GM12878 (cell line): Measurements from ENCODE around the gene DONSON. TPM values are rescaled to one million over a fixed set of nuclear protein-coding genes. Genes with fewer than 3 reads are reported as not detected.

Source experiments
- ATAC-seq: fragments of 200-7000 bp; cut with Tn5 transposase; 3 replicates; pipeline ENCODE4 v1.9.1; 2020; ENCODE audit warnings: mild to moderate bottlenecking, moderate library complexity
- BruUV-seq: library from RNA; stranded (reverse); fragments of 400-500 nt; replicated peaks from 2 replicates; lab custom pipeline; 2021; lab: Mats Ljungman, UMichigan
- CTCF ChIA-PET: fragments of 300-600 bp; sonication (Branson Sonifier 250); formaldehyde crosslinking; extraction: SDS; loops from one replicate; lab custom pipeline; 2021; ENCODE audit warnings: inconsistent platforms; lab: Yijun Ruan, JAX
- POLR2A ChIA-PET: fragments of 350-600 bp; formaldehyde crosslinking; extraction: SDS; loops from one replicate; lab custom pipeline; 2021; ENCODE audit warnings: inconsistent platforms; lab: Charles Lee
- RAD21 ChIA-PET: fragments of 300-600 bp; sonication (Branson Sonifier 250); formaldehyde crosslinking; loops from one replicate; lab custom pipeline; 2023; ENCODE audit warnings: antibody characterized with exemption; ENCODE audit not compliant: unreplicated experiment; lab: Charles Lee
- SMC1A ChIA-PET: fragments of 300-600 bp; sonication (Branson Sonifier 250); formaldehyde crosslinking; loops from one replicate; lab custom pipeline; 2023; ENCODE audit not compliant: unreplicated experiment, uncharacterized antibody; lab: Charles Lee
- DNase-seq: peaks from one replicate; pipeline ENCODE4 v3.0.0-alpha.2; 2011; ENCODE audit warnings: low read depth, low spot score
- FAIRE-seq: peaks from 3 replicates; lab custom pipeline; 2011; peaks lifted over from hg19 to GRCh38; lab: Jason Lieb, UNC
- H2AFZ ChIP-seq: 2 replicates; pipeline ENCODE4 v1.6.0; 2011; ENCODE audit warnings: low read depth, low read length, control low read depth; ENCODE audit not compliant: control insufficient read depth
- H3K27ac ChIP-seq: 2 replicates; pipeline ENCODE4 v1.5.1; 2011; ENCODE audit warnings: control low read depth; ENCODE audit not compliant: control insufficient read depth, insufficient read depth
- H3K27me3 ChIP-seq, 2 experiments: replicated peaks in 1 of 2; 2 replicates each; pipeline versions ENCODE4 v1.6.0 to v1.6.1; 2011; ENCODE audit warnings: low read length in 1 of 2; ENCODE audit not compliant: control insufficient read depth in 2 of 2, insufficient read depth in 2 of 2
- H3K36me3 ChIP-seq, 2 experiments: 2 replicates each; pipeline ENCODE4 v1.5.1; 2011; ENCODE audit warnings: low read length in 1 of 2; ENCODE audit not compliant: control insufficient read depth in 2 of 2, insufficient read depth in 2 of 2
- H3K4me1 ChIP-seq: 2 replicates; pipeline ENCODE4 v1.6.1; 2011; ENCODE audit warnings: mild to moderate bottlenecking, low read length, moderate library complexity, mixed read lengths; ENCODE audit not compliant: control insufficient read depth, insufficient read depth
- H3K4me2 ChIP-seq: 2 replicates; pipeline ENCODE4 v1.6.0; 2011; ENCODE audit warnings: control low read depth; ENCODE audit not compliant: control insufficient read depth, insufficient read depth
- H3K4me3 ChIP-seq: fragments of 200-600 bp; sonication (generic); 2 replicates; pipeline ENCODE4 v1.5.1; 2016
- H3K79me2 ChIP-seq: 2 replicates; pipeline ENCODE4 v1.6.0; 2011; ENCODE audit warnings: low read length; ENCODE audit not compliant: control insufficient read depth, insufficient read depth
- H3K9ac ChIP-seq: 2 replicates; pipeline ENCODE4 v1.8.0; 2011; ENCODE audit warnings: low read length, control low read depth, mixed read lengths; ENCODE audit not compliant: control insufficient read depth, insufficient read depth
- H3K9me3 ChIP-seq: replicated peaks from 3 replicates; pipeline ENCODE4 v1.5.1; 2011; ENCODE audit warnings: mild to moderate bottlenecking, low read length; ENCODE audit not compliant: control insufficient read depth, insufficient read depth
- H4K20me1 ChIP-seq: 2 replicates; pipeline ENCODE4 v1.6.0; 2011; ENCODE audit not compliant: control insufficient read depth, insufficient read depth
- DPF2 ChIP-seq: fragments of 450-650 bp; IDR thresholded peaks from 2 replicates; pipeline ENCODE4 v1.6.1; 2017; ENCODE audit warnings: mild to moderate bottlenecking
- RFX5 ChIP-seq: IDR thresholded peaks from 2 replicates; pipeline ENCODE4 v1.6.1; 2011; ENCODE audit warnings: low read depth, low read length, improper control_type of control experiment
- YBX1 ChIP-seq: fragments of 450-650 bp; IDR thresholded peaks from 2 replicates; pipeline ENCODE4 v1.6.1; 2016; ENCODE audit warnings: antibody characterized with exemption
- ZNF24 ChIP-seq: fragments of 450-650 bp; IDR thresholded peaks from 2 replicates; pipeline ENCODE4 v1.6.1; 2017; ENCODE audit warnings: antibody characterized with exemption, mild to moderate bottlenecking
- WGBS: methylation state at CpG from one replicate; pipeline ENCODE4 v1.1.6; 2016; ENCODE audit warnings: low lambda C conversion rate; ENCODE audit not compliant: insufficient replicate concordance, insufficient coverage; ENCODE audit errors: missing lambda C conversion rate; 5-methylcytosine and 5-hydroxymethylcytosine counted together
- in situ Hi-C: fragments of 300-500 bp; cut with MboI; formaldehyde crosslinking; loops from 9 replicates; pipeline ENCODE4 v1.14.3; 2018; ENCODE audit warnings: mixed read lengths
- intact Hi-C: fragments of 100-400 bp; cut with micrococcal nuclease; formaldehyde crosslinking; loops from one replicate; pipeline ENCODE4 v1.14.2; 2022; ENCODE audit not compliant: unreplicated experiment
- polyA plus RNA-seq, 11 experiments: library from polyadenylated mRNA; depleted of rRNA in 4 of 11; unstranded in 6 of 11; stranded (reverse) in 5 of 11; fragments of >200 nt; fragmentation: Nextera tagmentation in 4 of 11; fragmentation: Illumina TruSeq in 1 of 11; extraction: Ambion mirVana in 4 of 11; extraction: Trizol in 1 of 11; gene quantifications; 1 replicate in 1 of 11; 2 replicates in 10 of 11; pipeline versions ENCODE4 v1.2.1 to v1.2.3, GENCODE V29; 2011 to 2016; ENCODE audit warnings: inconsistent platforms in 2 of 11, missing spikeins in 2 of 11, low read depth in 1 of 11
- total RNA-seq, 4 experiments: library from RNA; depleted of rRNA in 3 of 4; stranded (reverse); fragments of >200 nt in 3 of 4; fragmentation: Illumina TruSeq in 1 of 4; extraction: Trizol in 1 of 4; gene quantifications; 2 replicates each; pipeline versions ENCODE4 v1.2.1 to v1.2.3, GENCODE V29; 2013 to 2021
- TF ChIP-seq, protein P1 (sequence below): IDR thresholded peaks from 2 replicates; pipeline ENCODE4 v1.6.1; 2012; ENCODE audit warnings: low read depth, low read length, improper control_type of control experiment

Gene DONSON
- total and polyA plus RNA-seq, 10 of the 15 experiments (the other 5 are each of a cell fraction or from before 2014, with no cell fraction given): 13.6 to 51.2 (median 32.2) TPM

DNA sequence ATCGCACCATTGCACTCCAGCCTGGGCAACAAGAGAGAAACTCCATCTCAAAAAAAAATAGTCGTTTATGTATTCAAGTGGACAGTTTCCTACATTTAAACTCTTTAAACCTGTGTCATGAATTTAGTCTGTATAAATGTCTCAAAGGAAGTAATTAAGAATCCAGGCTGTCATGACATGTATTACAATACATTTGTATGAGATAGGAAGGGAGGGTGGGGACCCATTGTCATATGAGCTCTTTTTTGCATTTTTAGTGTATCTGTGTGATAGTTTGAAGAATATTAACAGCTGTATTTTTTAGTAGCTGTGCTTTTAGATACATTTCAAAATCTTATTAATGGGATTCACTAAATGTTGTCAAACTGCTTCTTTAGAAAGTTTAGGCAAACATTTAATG lies 20.0 kb downstream of the DONSON start:
- FAIRE-seq (no peak), DNase-seq (no peak), ATAC-seq (no peak)
- ChIA-PET SMC1A (no interaction called here), POLR2A (interaction anchor here (0.5 kb wide), 1 partner anchor 25 kb away, joined by 3 read pairs; no protein-coding TSS in a partner anchor), RAD21 (no interaction called here), CTCF (no interaction called here)
- H3K4me1 ChIP-seq: no peaks in the 10 kb centered on the region
- peaks cover 6 to 31% of the 10 kb centered on the region in 2 experiments for H3K36me3 ChIP-seq
- H3K4me2 ChIP-seq: no peak overlapping the region
- no peaks in the 10 kb centered on the region for H4K20me1 ChIP-seq
- H3K27ac ChIP-seq: no peak overlapping the region
- TF ChIP-seq, protein P1, sequence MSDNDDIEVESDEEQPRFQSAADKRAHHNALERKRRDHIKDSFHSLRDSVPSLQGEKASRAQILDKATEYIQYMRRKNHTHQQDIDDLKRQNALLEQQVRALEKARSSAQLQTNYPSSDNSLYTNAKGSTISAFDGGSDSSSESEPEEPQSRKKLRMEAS: no peak
- TF ChIP-seq ZNF24: no peak
- no TSS peak for BruUV-seq
- no peak overlapping the region for H3K4me3 ChIP-seq
- intact Hi-C loops: no loop called here
- in situ Hi-C loops: no loop called here
- H3K9me3 ChIP-seq: no peaks in the 10 kb centered on the region
- no peaks in the 10 kb centered on the region for H3K27me3 ChIP-seq
- no peaks in the 10 kb centered on the region; the same call in 1 of the 2 replicates for H3K79me2 ChIP-seq
- no peak overlapping the region for H2AFZ ChIP-seq
- WGBS: 75% methylated on average over 2 of the region's 2 CpGs
- no peak overlapping the region for H3K9ac ChIP-seq

DNA sequence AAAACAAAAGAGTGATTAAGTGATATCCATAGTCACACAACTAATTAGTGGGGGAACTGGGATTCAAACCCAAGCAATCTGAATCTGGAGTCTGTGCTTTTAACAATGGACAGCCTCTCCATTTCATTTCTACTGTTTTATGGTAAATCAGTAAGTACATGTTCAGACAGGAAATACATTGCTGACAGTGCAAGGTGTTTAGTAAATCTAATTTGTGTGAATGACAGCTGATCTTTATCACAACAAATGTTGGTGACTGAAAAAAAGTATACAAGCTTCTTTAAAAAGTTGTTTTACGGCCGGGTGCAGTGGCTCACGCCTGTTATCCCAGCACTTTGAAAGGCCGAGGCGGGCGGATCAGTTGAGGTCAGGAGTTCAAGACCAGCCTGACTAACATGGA lies 20.6 kb downstream of the DONSON start:
- no TSS peak for BruUV-seq
- H3K4me3 ChIP-seq: no peak overlapping the region
- H4K20me1 ChIP-seq: no peaks in the 10 kb centered on the region
- CTCF ChIA-PET: interaction anchor here (1.3 kb wide), 1 partner anchor 10 kb away, joined by 3 read pairs; no protein-coding TSS in a partner anchor
- no peaks in the 10 kb centered on the region for H3K9me3 ChIP-seq
- no peak for FAIRE-seq
- H3K4me1 ChIP-seq: no peaks in the 10 kb centered on the region
- RAD21 ChIA-PET: no interaction called here
- H3K9ac ChIP-seq: no peak overlapping the region
- H2AFZ ChIP-seq: no peak overlapping the region
- no peaks in the 10 kb centered on the region for H3K27me3 ChIP-seq
- ATAC-seq: no peak
- peaks cover 6 to 31% of the 10 kb centered on the region in 2 experiments for H3K36me3 ChIP-seq
- 100% methylated on average over 6 of the region's 6 CpGs for WGBS
- DNase-seq: no peak
- H3K4me2 ChIP-seq: no peak overlapping the region
- POLR2A ChIA-PET: interaction anchor here (0.5 to 0.6 kb wide), 2 partner anchors 13 to 25 kb away, joined by 3 read pairs; no protein-coding TSS in a partner anchor
- TF ChIP-seq RFX5: no peak
- TF ChIP-seq YBX1: no peak
- TF ChIP-seq DPF2: no peak
- TF ChIP-seq, all 136 proteins: peak for 0
- SMC1A ChIA-PET: no interaction called here
- Histone ChIP-seq H3K79me2 (no peaks in the 10 kb centered on the region; the same call in 1 of the 2 replicates), H3K27ac (no peak overlapping the region)
- in situ Hi-C loops (no loop called here), intact Hi-C loops (no loop called here)
